Measurements from ENCODE around the gene KCNAB1. TPM values are rescaled to one million over a fixed set of nuclear protein-coding genes. Genes with fewer than 3 reads are reported as not detected.

KCNAB1 gene
- total RNA-seq, 1 experiment from 2014 or later, result not detected

DNA sequence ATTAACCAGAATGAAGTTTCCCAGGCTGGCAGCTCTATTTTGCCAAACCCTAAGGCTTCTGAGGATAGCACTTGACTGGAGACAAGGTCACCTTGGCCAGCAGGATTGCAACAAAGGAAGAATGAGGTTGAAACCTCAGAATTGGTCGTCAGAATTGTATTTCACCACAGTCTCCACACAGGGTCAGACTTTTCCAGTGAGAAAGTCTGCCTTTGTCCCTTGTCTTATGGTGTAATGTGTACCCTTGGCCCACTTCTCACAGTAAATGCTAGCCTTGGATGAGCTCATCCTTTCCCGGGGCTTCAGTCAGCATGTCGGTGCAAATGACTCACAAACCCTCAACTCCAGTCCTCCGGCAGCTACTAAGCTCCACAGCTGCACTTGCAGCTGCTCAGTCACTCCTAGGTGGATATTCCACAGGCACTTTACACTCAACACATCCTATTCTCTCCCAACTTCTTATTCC is 414.8 kb downstream of the KCNAB1 start:
- intact Hi-C loops (cut with micrococcal nuclease), result no loop called here
- no peaks in the 10 kb centered on the region for H3K79me2 ChIP-seq (ENCODE audit: insufficient read depth, low read length)
- H3K9me2 ChIP-seq (ENCODE audit: insufficient read depth), result no peaks in the 10 kb centered on the region
- RAD21 ChIA-PET (ENCODE audit: low non-redundant PET in 1 of 2, low total read pairs in 2 of 2, uncharacterized antibody in 2 of 2, unreplicated experiment in 2 of 2), result interaction anchor here in 1 of 2 experiments (0.6 kb wide), 1 partner anchor 602 kb away, joined by 4 read pairs; no protein-coding TSS in a partner anchor
- H3K27ac ChIP-seq (ENCODE audit: low read depth, low read length), result no peak overlapping the region
- ATAC-seq (peak; percentile 72), DNase-seq (ENCODE audit: low read depth, low spot score) (peak; percentile 56)
- no peak overlapping the region for H2AFZ ChIP-seq (ENCODE audit: low read depth, low read length, poor library complexity, severe bottlenecking)
- no TSS peak for BruUV-seq (replicated peaks)
- 0 out of 4 replicates have a peak, but pooled peaks cover 4 to 6% of the 10 kb centered on the region in 2 experiments for H3K36me3 ChIP-seq (ENCODE audit: control insufficient read depth in 1 of 2, insufficient read depth in 2 of 2, low read length in 2 of 2)
- no peaks in the 10 kb centered on the region for H3K27me3 ChIP-seq (ENCODE audit: insufficient read depth, low read length)
- H3K4me2 ChIP-seq (ENCODE audit: low read length), result peak overlapping the region; percentile 22
- CTCF ChIA-PET, result interaction anchor here (0.6 to 1.3 kb wide), 6 partner anchors 20 to 602 kb away, joined by 3 to 5 read pairs (median 5); partner anchors contain the start of gene SSR3
- TF ChIP-seq ZFX (IDR thresholded peaks at IDR 0.05), result no peak
- TF ChIP-seq SP1 (IDR thresholded peaks at IDR 0.05; ENCODE audit: low read depth), result peak; percentile 28
- TF ChIP-seq ELF1 (IDR thresholded peaks at IDR 0.05; ENCODE audit: borderline replicate concordance, low read depth), result no peak
- TF ChIP-seq, protein P1, sequence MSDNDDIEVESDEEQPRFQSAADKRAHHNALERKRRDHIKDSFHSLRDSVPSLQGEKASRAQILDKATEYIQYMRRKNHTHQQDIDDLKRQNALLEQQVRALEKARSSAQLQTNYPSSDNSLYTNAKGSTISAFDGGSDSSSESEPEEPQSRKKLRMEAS (IDR thresholded peaks at IDR 0.05), result no peak
- TF ChIP-seq POLR2AphosphoS5 (IDR thresholded peaks at IDR 0.05; ENCODE audit: low read depth, low read length), result peak; percentile 48
- TF ChIP-seq JUND (IDR thresholded peaks at IDR 0.05), result peak; percentile 44
- TF ChIP-seq FOSL1 (IDR thresholded peaks at IDR 0.05; ENCODE audit: low read depth), result peak; percentile 51
- peak; percentile 64 for TF ChIP-seq RAD21 (IDR thresholded peaks at IDR 0.05; ENCODE audit: low read depth)
- TF ChIP-seq, protein P2, sequence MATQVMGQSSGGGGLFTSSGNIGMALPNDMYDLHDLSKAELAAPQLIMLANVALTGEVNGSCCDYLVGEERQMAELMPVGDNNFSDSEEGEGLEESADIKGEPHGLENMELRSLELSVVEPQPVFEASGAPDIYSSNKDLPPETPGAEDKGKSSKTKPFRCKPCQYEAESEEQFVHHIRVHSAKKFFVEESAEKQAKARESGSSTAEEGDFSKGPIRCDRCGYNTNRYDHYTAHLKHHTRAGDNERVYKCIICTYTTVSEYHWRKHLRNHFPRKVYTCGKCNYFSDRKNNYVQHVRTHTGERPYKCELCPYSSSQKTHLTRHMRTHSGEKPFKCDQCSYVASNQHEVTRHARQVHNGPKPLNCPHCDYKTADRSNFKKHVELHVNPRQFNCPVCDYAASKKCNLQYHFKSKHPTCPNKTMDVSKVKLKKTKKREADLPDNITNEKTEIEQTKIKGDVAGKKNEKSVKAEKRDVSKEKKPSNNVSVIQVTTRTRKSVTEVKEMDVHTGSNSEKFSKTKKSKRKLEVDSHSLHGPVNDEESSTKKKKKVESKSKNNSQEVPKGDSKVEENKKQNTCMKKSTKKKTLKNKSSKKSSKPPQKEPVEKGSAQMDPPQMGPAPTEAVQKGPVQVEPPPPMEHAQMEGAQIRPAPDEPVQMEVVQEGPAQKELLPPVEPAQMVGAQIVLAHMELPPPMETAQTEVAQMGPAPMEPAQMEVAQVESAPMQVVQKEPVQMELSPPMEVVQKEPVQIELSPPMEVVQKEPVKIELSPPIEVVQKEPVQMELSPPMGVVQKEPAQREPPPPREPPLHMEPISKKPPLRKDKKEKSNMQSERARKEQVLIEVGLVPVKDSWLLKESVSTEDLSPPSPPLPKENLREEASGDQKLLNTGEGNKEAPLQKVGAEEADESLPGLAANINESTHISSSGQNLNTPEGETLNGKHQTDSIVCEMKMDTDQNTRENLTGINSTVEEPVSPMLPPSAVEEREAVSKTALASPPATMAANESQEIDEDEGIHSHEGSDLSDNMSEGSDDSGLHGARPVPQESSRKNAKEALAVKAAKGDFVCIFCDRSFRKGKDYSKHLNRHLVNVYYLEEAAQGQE (IDR thresholded peaks at IDR 0.05; ENCODE audit: low read depth), result no peak
- no peak for TF ChIP-seq TCF7L2 (IDR thresholded peaks at IDR 0.05; ENCODE audit: borderline replicate concordance, extremely low read depth, insufficient read depth, insufficient read length)
- no peak for TF ChIP-seq ATF3 (IDR thresholded peaks at IDR 0.05)
- TF ChIP-seq SRF (IDR thresholded peaks at IDR 0.05; ENCODE audit: low read depth), result no peak
- no peak for TF ChIP-seq EZH2 (IDR thresholded peaks at IDR 0.05)
- TF ChIP-seq, protein P3, sequence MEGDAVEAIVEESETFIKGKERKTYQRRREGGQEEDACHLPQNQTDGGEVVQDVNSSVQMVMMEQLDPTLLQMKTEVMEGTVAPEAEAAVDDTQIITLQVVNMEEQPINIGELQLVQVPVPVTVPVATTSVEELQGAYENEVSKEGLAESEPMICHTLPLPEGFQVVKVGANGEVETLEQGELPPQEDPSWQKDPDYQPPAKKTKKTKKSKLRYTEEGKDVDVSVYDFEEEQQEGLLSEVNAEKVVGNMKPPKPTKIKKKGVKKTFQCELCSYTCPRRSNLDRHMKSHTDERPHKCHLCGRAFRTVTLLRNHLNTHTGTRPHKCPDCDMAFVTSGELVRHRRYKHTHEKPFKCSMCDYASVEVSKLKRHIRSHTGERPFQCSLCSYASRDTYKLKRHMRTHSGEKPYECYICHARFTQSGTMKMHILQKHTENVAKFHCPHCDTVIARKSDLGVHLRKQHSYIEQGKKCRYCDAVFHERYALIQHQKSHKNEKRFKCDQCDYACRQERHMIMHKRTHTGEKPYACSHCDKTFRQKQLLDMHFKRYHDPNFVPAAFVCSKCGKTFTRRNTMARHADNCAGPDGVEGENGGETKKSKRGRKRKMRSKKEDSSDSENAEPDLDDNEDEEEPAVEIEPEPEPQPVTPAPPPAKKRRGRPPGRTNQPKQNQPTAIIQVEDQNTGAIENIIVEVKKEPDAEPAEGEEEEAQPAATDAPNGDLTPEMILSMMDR (IDR thresholded peaks at IDR 0.05 in 2 of 3, conservative IDR thresholded peaks at IDR 0.05 in 1 of 3; ENCODE audit: borderline replicate concordance in 1 of 3, insufficient read depth in 1 of 3, low read depth in 2 of 3, low read length in 2 of 3), result peak in 2 of 3 experiments; percentile 14 to 39; a peak in 1 of 6 replicates
- no peak for TF ChIP-seq YY1 (IDR thresholded peaks at IDR 0.05; ENCODE audit: extremely low read depth, insufficient replicate concordance, low read depth, low read length)
- no peak for TF ChIP-seq EZH2phosphoT487 (IDR thresholded peaks at IDR 0.05; ENCODE audit: borderline replicate concordance)
- TF ChIP-seq CEBPB (IDR thresholded peaks at IDR 0.05; ENCODE audit: low read depth), result peak; percentile 36; the same call in 1 of the 2 replicates
- peaks cover 4 to 15% of the 10 kb centered on the region in 2 experiments; a peak in 2 of 4 replicates for H3K4me1 ChIP-seq (ENCODE audit: control insufficient read depth in 1 of 2, insufficient read depth in 2 of 2, low read length in 2 of 2)
- 0 out of 2 replicates have a peak, but pooled peaks cover 4% of the 10 kb centered on the region for H4K20me1 ChIP-seq (ENCODE audit: insufficient read depth)
- H3K4me3 ChIP-seq (replicated peaks in 1 of 2; ENCODE audit: low read depth in 1 of 2, low read length in 2 of 2), result no peak overlapping the region
- POLR2A ChIA-PET, result interaction anchor here (1.0 kb wide), 1 partner anchor 10 kb away, joined by 3 read pairs; no protein-coding TSS in a partner anchor
- H3K9ac ChIP-seq (ENCODE audit: low read length), result no peak overlapping the region
- H3K9me3 ChIP-seq (ENCODE audit: control insufficient read depth in 1 of 2, insufficient read depth in 1 of 2, low read depth in 1 of 2, low read length in 2 of 2), result no peaks in the 10 kb centered on the region

Measured in HCT116 (cell line).